Muscle layer of colon (tissue), 2 donors: Measurements from ENCODE around the gene TBL3.

Experiments used
- H3K27ac ChIP-seq: one replicate; pipeline ENCODE4 v1.7.0; 2013; ENCODE audit warnings: low read depth, mild to moderate bottlenecking, low read length, moderate library complexity
- H3K27me3 ChIP-seq, 2 donors: one replicate each; pipeline ENCODE4 v1.7.0; 2013; ENCODE audit warnings: low read length in 2 of 2, mild to moderate bottlenecking in 2 of 2; ENCODE audit not compliant: insufficient read depth in 2 of 2, control insufficient read depth in 1 of 2
- H3K36me3 ChIP-seq: one replicate; pipeline ENCODE4 v1.7.0; 2013; ENCODE audit warnings: mild to moderate bottlenecking, low read length; ENCODE audit not compliant: insufficient read depth
- H3K4me1 ChIP-seq: one replicate; pipeline ENCODE4 v1.7.0; 2013; ENCODE audit warnings: mild to moderate bottlenecking, low read length; ENCODE audit not compliant: insufficient read depth
- H3K4me3 ChIP-seq, 2 donors: one replicate each; pipeline ENCODE4 v1.7.0; 2013; ENCODE audit warnings: low read length in 2 of 2, low read depth in 1 of 2, mild to moderate bottlenecking in 1 of 2, moderate library complexity in 1 of 2
- H3K9ac ChIP-seq: one replicate; pipeline ENCODE4 v1.7.0; 2013; ENCODE audit warnings: low read length
- H3K9me3 ChIP-seq: one replicate; pipeline ENCODE4 v1.7.0; 2013; ENCODE audit warnings: mild to moderate bottlenecking, low read length
- donor health status: abdominal sarcoma.
- donor health status: Adenocarcinoma of cecum.

TBL3 gene

DNA sequence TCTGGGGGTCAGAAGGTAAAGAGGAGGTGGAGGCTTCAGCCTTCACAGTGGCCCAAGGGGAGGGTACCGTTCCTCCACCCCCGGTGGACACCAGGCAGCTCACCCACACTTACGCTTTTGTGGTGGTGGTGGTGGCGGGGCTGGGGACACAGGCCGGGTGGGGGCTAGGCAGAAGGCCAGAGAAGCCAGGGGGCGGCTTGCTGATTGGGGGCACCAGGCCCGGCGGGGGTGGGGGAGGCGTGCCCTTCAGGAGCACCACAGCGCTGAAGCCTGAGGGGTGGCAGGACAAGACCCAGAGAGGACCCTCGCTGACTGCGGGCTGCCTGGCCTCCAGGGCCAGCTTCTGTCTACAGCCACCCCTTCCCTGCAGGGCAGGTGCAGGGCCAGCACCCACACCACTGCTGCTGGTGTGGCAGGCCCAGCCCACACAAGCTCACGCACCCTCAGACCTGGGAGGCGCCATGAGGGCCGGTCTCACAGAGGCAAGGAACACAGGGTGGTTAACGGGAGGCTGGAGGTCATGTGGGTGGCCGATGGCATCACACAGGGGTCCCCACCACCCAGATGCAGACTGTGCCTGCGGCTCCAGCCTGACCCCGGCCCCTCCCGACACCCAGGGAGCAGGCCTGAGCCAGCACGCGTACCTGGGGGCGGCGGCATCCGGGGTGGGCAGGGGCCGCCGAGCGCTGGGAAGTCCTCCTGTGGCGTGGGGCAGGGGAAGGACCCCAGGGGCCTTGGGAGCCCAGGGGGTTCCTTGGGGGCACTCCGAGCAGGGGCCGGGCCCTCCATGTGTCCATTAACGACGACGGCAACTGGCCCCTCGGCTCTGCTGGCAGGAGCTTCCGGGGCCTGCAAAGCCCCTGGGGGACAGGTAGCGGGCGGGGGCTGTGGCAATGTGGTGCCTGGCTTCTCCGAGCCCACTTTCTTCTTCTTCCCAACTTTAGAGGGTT lies 27.3 kb downstream of the TBL3 start:
- Histone ChIP-seq H3K4me1 (peaks cover 14% of the 10 kb centered on the region), H3K9ac (no peak overlapping the region), H3K36me3 (peaks cover 45% of the 10 kb centered on the region), H3K4me3 (no peak overlapping the region), H3K9me3 (no peaks in the 10 kb centered on the region), H3K27ac (no peak overlapping the region), H3K27me3 (no peaks in the 10 kb centered on the region)

DNA sequence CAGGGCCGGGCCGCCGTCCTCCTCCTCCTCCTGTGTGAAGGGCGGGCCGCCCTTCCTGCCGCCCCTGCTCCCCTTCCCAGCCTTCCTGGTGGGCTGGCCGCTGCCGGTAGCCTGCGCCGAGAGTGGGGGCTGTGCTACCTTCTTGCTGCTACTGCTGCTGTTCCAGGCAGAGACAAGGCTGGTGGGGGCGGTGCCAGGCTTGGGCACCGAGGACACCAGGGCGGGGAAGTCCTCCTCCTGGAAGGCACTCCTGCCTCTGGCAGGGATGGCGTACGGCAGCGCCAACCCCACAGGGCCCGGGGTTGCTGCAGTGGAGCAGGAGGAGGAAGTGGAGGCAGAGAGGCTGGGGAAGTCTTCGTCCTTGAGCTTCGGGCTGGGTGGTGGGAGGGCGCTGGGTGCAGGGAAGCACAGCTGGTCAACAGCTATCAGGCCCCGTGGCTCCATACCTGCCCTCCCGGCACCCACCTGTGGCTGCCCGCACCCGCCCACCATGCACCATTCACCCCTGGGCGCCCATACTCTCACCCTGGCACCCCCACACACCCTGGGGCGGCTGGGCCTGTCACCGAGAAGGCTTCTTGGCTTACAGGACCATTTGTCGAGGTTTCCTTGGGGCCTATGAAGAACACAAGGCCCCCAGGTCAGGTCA lies 28.1 kb downstream of the TBL3 start:
- no peaks in the 10 kb centered on the region for H3K27me3 ChIP-seq
- no peaks in the 10 kb centered on the region for H3K9me3 ChIP-seq
- H3K4me3 ChIP-seq, result no peak overlapping the region
- no peak overlapping the region for H3K27ac ChIP-seq
- H3K4me1 ChIP-seq, result peaks cover 20% of the 10 kb centered on the region
- H3K9ac ChIP-seq, result no peak overlapping the region
- peaks cover 45% of the 10 kb centered on the region for H3K36me3 ChIP-seq

DNA sequence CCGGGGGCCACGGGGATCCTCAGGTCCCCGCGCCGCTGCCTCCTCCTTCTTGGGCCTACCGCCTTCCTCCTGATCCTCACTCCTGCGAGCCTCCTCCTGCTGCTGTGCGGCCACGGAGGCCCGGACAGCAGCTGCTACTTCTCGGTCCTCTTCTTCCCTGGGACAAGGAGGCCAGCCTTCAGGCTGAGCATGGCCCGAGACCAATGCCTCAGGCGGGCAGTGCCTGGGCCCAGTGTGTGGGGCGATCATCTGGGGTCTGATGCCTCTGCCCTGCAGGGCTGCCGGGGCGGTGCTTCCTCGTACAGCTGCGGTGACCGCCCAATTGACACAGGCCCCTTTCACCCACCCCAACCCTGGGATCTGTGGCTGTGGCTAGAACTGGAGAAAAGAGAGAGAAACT lies 29.2 kb downstream of the TBL3 start:
- H3K4me1 ChIP-seq, result peaks cover 23% of the 10 kb centered on the region
- no peak overlapping the region for H3K4me3 ChIP-seq
- no peak overlapping the region for H3K9ac ChIP-seq
- H3K27me3 ChIP-seq, result no peaks in the 10 kb centered on the region
- no peak overlapping the region for H3K27ac ChIP-seq
- peaks cover 45% of the 10 kb centered on the region for H3K36me3 ChIP-seq
- H3K9me3 ChIP-seq, result no peaks in the 10 kb centered on the region

DNA sequence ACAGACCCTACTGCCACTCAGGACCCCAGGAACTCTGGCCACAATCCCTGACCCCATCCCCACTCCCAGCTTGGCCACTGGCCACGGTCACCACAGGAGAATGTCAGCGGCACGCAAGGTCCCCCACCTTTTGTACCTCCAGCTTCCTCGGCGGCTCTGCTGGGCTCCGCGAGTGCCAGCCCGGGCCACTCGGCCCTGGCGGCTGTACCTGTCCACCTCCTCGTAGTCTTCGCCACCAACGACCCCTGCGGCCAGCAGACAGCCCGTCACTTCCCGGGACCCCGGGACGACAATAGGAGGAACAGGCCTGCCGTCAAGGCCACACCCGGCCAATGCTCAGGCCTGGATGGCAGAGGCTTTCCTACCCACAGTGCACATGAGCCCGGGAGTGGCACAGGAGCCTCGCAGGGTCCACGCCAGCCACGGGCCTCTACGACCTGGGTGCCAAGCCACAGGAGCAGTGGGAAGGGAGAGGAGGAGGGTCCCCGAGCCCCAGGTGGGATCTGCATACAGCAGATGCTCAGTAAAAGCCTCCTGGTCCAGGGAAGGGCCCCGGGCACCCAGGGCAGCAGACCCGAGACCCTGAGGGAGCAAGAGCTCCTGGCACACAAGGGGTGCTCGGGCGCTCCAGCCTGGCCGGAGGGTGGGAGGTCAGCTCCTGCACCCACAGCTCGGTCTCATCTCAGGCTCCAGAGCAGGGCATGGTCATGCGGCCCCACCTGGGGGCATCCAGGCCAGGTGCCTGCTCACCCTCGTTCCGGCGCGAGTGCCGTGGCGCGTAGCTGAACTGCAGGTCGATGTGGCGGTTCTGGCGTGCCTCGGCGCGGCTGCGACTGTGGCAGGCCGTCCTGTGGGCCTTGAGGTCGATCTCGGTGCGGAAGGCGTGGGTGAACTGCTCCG lies 29.9 kb downstream of the TBL3 start:
- H3K4me1 ChIP-seq, result peaks cover 22% of the 10 kb centered on the region
- peaks cover 44% of the 10 kb centered on the region for H3K36me3 ChIP-seq

DNA sequence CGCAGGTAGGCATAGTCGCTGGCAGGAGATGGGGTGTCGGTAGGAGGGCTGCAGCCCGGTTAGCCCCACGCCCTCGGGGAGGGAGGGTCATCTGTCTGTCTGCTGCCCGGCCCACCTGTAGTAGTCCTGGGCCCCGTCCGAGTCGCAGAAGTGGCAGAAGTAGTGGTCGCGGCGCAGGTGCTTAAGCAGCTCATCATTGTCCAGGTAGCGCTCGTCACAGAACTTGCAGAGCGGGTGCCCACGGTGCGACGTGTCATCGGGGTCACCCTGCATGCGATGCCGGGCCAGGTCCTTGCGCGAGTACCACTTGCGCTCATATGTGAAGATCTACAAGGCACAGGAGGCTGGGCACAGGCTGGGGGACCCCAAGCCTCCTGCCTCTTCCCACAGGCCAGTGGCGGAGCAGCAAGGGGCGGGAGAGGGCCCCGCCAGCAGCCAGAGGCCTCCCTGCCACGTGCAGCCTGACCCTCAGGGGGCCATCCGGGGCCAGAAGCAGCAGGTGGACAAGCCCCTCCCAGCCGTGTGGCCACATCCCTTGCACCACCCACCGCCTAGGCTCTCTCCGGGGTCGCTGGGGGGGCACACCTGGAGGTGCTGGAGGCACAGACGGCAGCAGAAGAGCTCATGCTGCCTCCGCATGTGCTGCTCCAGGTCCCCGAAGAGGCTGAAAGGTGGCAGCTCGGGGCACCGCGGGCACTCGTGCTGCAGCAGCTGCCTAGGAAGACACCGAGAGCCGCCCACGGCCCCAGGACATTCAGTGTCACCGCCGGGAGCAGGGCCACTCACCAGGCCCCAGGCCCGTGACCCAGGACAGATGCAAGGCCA lies 30.8 kb downstream of the TBL3 start:
- H3K27me3 ChIP-seq, result no peaks in the 10 kb centered on the region
- H3K4me3 ChIP-seq, result no peak overlapping the region
- peaks cover 23% of the 10 kb centered on the region for H3K4me1 ChIP-seq
- no peaks in the 10 kb centered on the region for H3K9me3 ChIP-seq
- peaks cover 41% of the 10 kb centered on the region for H3K36me3 ChIP-seq
- no peak overlapping the region for H3K9ac ChIP-seq
- no peak overlapping the region for H3K27ac ChIP-seq

More for the DNA sequence above, 29.9 kb downstream of the TBL3 start:
- Histone ChIP-seq H3K27me3 (no peaks in the 10 kb centered on the region), H3K9ac (no peak overlapping the region), H3K9me3 (no peaks in the 10 kb centered on the region), H3K27ac (no peak overlapping the region), H3K4me3 (no peak overlapping the region)

DNA sequence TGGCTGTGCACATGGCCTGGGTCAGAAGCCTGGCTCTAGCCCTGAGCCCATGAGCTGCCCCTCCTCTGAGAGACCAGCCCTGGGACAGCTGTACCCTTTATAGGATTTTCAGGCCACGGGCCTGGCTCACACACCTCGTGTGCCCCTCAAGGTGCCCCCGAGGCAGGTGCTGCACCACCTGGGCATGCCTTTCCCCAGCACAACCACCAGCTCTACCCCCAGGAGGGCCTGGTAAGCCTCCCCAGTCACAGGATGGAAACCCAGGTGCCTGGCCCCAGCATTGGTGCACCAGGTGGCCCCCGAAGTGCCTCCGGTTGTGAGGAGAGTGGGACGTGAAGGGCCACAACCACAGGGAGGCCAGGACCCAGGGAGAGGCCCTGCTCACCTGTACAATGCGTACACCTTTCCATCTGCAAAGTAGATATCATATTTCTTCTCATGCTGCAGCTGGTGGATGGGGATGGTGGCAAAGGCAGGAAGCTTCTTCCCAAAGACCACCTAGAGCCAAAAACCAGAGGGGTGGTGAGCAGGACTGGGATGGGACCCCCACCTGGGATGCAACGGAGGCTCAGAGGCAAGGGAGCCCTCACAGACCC lies 31.5 kb downstream of the TBL3 start:
- no peak overlapping the region for H3K27ac ChIP-seq
- no peaks in the 10 kb centered on the region for H3K27me3 ChIP-seq
- no peak overlapping the region for H3K9ac ChIP-seq
- H3K4me3 ChIP-seq, result no peak overlapping the region
- no peaks in the 10 kb centered on the region for H3K9me3 ChIP-seq
- H3K36me3 ChIP-seq, result peaks cover 44% of the 10 kb centered on the region
- H3K4me1 ChIP-seq, result peaks cover 30% of the 10 kb centered on the region

DNA sequence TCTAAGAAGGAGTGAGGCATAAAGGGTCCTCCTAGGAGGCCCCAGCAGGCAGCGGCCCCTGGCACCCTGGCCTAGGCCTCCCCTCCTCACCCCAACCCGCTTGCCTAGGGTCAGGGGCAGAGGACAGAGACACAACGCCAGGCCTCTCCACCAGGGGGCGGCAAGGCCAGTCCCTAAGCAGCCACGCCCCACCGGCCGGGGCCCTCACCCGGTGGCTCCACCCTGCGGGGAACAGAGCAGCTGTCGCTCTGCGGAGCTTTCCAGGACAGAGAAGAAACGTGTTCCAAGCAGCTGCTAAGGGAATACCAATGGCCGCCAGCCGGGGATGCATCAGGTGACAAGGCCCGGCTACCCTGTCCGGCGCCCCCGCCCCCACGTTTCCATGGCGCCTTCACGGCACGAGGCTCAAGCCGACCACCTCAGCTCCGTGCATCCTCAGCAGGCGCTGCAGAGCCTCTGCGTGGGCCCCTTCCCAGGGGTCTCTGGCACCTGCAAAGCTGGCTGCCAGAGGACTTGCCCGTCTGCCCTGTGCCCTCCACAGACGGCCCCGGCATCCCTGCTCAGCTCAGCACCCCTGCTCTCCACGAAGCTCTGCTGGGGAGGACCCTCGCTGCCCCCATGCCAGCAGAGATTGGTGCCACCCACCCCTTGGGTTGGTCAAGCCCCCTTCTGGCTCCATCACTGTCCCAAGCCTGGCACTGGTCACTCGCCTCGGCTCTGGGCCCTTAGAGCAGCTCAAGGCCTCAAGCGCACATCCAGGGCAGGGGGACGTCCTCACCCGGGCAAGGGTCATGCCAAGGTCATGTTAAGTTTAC lies 32.2 kb downstream of the TBL3 start:
- Histone ChIP-seq H3K27me3 (no peaks in the 10 kb centered on the region), H3K9ac (no peak overlapping the region), H3K36me3 (peaks cover 44% of the 10 kb centered on the region), H3K4me1 (peaks cover 37% of the 10 kb centered on the region), H3K9me3 (no peaks in the 10 kb centered on the region), H3K4me3 (no peak overlapping the region), H3K27ac (no peak overlapping the region)

DNA sequence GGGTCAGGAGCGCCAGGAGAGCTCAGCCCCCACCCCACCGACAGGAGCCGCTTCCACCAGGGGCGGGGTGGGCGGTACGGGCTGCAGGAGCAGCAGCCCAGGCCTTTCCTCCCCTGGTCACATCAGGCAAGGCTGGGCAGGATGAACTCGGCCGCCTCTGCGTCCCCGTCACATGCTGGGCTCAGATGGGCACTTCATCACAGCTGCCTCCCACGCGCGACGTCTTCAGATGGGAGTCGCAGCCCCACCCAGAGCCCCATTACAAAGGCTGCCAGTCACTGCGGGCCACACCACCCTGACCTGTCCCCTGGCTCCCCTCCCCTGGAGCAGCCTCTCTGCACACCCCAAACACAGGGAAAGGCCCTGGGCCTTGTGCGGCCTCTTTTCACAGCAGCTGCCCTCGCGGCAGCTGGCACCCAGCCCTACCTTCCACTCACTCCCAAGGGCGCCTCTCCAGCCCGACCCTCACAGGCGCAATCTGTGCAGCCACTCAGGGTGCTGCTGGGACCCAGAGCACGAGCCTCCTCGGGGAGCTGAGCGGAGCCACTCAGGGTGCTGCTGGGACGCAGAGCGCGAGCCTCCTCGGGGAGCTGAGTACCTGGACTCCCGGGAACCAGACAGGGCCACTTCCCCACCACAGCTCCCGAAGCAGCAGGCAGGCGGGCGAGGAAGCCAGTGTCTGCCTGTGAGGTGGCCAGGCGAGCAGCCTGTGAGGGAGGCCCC lies 33.1 kb downstream of the TBL3 start:
- no peak overlapping the region for H3K27ac ChIP-seq
- H3K9ac ChIP-seq, result no peak overlapping the region
- peaks cover 42% of the 10 kb centered on the region for H3K36me3 ChIP-seq
- H3K4me3 ChIP-seq, result no peak overlapping the region
- no peaks in the 10 kb centered on the region for H3K9me3 ChIP-seq
- H3K27me3 ChIP-seq, result no peaks in the 10 kb centered on the region
- peaks cover 38% of the 10 kb centered on the region for H3K4me1 ChIP-seq

DNA sequence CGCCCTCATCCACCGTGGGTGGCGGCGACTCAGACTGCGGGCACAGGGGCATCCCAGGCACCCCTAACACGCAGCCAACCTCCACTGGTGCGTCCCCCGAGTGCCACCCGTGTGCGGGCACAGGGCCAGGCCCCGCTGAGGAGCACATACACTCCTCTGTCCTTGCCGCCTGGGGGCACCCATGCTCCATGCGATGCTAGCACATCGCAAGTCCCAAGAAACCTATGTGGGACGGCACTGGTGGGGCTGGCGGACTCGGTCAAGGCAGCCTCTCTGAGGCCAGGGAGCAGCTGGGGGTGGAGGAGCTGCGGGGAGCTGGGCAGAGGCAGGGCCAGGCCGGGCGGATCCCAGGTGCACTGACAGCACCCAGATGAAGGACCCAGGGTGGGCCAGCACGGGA lies 33.8 kb downstream of the TBL3 start:
- H3K27ac ChIP-seq, result no peak overlapping the region
- H3K4me1 ChIP-seq, result peaks cover 45% of the 10 kb centered on the region
- peaks cover 35% of the 10 kb centered on the region for H3K36me3 ChIP-seq
- H3K4me3 ChIP-seq, result no peak overlapping the region
- H3K9ac ChIP-seq, result no peak overlapping the region
- H3K27me3 ChIP-seq, result no peaks in the 10 kb centered on the region
- H3K9me3 ChIP-seq, result no peaks in the 10 kb centered on the region
